OCI-LY3 (cell line): ENCODE results near the gene LSM4.

Source experiments
- H2AFZ ChIP-seq: fragments of 200-600, 300-600 bp; shearing (Covaris generic); 2 replicates; pipeline ENCODE4 v1.6.0; 2014; ENCODE audit warnings: antibody characterized with exemption, low read depth, low read length
- H3K27ac ChIP-seq: fragments of 200-600, 300-600 bp; sonication (generic); 2 replicates; pipeline ENCODE4 v1.5.1; 2014; ENCODE audit warnings: mild to moderate bottlenecking, low read length, moderate library complexity, mixed read lengths
- H3K27me3 ChIP-seq: fragments of 200-600, 300-600 bp; sonication (generic); 2 replicates; pipeline ENCODE4 v1.6.1; 2014; ENCODE audit warnings: low read depth, low read length, mixed read lengths
- H3K36me3 ChIP-seq: fragments of 200-600, 300-600 bp; sonication (generic); replicated peaks from 2 replicates; pipeline ENCODE3; 2014; ENCODE audit warnings: low read depth, low read length, mixed read lengths
- H3K4me1 ChIP-seq: fragments of 300-600, 200-600 bp; sonication (generic); 2 replicates; pipeline ENCODE4 v1.6.1; 2014; ENCODE audit warnings: low read length, mixed read lengths
- H3K4me2 ChIP-seq: fragments of 200-600, 300-600 bp; sonication (generic); 2 replicates; pipeline ENCODE4 v1.6.1; 2014; ENCODE audit warnings: low read length, mixed read lengths
- H3K4me3 ChIP-seq: fragments of 300-600, 200-600 bp; sonication (generic); 2 replicates; pipeline ENCODE4 v1.5.1; 2014; ENCODE audit warnings: antibody characterized with exemption, mild to moderate bottlenecking, low read length, moderate library complexity
- H3K79me2 ChIP-seq: fragments of 300-600, 200-600 bp; shearing (Covaris generic); 2 replicates; pipeline ENCODE4 v1.6.1; 2014; ENCODE audit warnings: mild to moderate bottlenecking, low read length, mixed read lengths
- H3K9ac ChIP-seq: fragments of 300-600, 200-600 bp; shearing (Covaris generic); 2 replicates; pipeline ENCODE4 v1.6.0; 2014; ENCODE audit warnings: mild to moderate bottlenecking, low read length, moderate library complexity
- H3K9me3 ChIP-seq: fragments of 200-600, 300-600 bp; shearing (Covaris generic); 2 replicates; pipeline ENCODE4 v1.6.1; 2014; ENCODE audit warnings: low read length, mixed read lengths; ENCODE audit not compliant: insufficient read depth
- H4K20me1 ChIP-seq: fragments of 200-600, 300-600 bp; sonication (generic); 2 replicates; pipeline ENCODE4 v1.6.1; 2016; ENCODE audit warnings: low read length, mixed read lengths; ENCODE audit not compliant: insufficient read depth
- EZH2phosphoT487 ChIP-seq: fragments of 200-600 bp; shearing (Covaris generic); IDR thresholded peaks from 2 replicates; pipeline ENCODE4 v1.6.1; 2018; ENCODE audit warnings: antibody characterized with exemption, mixed run types, low read depth
- TF ChIP-seq, protein P1 (sequence below): fragments of 200-600, 300-600 bp; sonication (generic); IDR thresholded peaks from 2 replicates; pipeline ENCODE4 v1.5.1; 2014; ENCODE audit warnings: antibody characterized with exemption, low read length, low read depth

The LSM4 gene

GRCh38 chr19:18264137-18264854, 58.6 kb downstream of the LSM4 start:
- no peaks in the 10 kb centered on the region for H3K79me2 ChIP-seq
- H4K20me1 ChIP-seq: no peaks in the 10 kb centered on the region
- H2AFZ ChIP-seq: no peak overlapping the region
- no peaks in the 10 kb centered on the region; the same call in 1 of the 2 replicates for H3K27me3 ChIP-seq
- TF ChIP-seq, protein P1, sequence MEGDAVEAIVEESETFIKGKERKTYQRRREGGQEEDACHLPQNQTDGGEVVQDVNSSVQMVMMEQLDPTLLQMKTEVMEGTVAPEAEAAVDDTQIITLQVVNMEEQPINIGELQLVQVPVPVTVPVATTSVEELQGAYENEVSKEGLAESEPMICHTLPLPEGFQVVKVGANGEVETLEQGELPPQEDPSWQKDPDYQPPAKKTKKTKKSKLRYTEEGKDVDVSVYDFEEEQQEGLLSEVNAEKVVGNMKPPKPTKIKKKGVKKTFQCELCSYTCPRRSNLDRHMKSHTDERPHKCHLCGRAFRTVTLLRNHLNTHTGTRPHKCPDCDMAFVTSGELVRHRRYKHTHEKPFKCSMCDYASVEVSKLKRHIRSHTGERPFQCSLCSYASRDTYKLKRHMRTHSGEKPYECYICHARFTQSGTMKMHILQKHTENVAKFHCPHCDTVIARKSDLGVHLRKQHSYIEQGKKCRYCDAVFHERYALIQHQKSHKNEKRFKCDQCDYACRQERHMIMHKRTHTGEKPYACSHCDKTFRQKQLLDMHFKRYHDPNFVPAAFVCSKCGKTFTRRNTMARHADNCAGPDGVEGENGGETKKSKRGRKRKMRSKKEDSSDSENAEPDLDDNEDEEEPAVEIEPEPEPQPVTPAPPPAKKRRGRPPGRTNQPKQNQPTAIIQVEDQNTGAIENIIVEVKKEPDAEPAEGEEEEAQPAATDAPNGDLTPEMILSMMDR: no peak
- TF ChIP-seq EZH2phosphoT487: no peak
- H3K4me2 ChIP-seq: no peak overlapping the region
- H3K4me3 ChIP-seq: no peak overlapping the region
- peaks cover 6% of the 10 kb centered on the region; the same call in 1 of the 2 replicates for H3K4me1 ChIP-seq
- H3K36me3 ChIP-seq: no peaks in the 10 kb centered on the region
- H3K27ac ChIP-seq: no peak overlapping the region
- no peak overlapping the region for H3K9ac ChIP-seq
- no peaks in the 10 kb centered on the region for H3K9me3 ChIP-seq

DNA sequence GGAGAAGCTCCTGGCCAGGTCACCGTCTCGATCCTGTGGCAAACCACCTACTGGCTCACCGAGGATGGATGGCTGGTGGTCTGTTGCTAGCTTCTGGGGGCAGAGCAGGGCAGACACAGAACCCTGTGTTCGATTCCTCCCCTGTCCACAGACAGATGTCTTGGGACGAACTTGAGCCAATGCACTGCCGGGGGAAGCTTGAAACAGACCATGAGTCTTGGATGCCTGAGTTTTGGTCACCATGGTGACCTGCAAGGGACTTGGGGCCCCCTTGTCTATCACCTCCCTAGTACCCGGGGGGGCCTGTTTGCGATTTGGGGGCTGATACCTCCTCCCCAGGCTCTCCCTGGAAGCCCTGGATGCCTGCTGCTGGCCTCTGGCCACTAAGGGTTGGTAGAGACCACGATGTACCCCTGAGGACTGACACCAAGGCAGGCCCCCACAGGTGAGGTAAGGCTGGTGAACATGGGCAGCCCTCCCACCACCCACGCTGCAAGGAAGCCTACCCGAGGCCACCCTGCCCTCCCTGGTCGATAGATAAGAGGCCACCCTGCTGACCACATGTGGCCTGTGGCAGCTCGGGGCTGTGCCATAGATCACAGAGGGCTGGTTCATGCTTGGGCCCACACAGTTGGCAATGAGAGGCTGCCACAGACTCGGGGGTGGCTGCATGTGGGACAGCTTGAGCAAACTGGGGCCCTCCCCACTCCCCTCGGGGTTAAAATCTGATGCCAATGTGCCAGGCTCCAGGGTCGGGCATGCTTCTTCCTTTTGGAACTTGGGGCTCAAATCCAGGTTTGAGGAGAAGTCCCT, 59.3 kb downstream of the LSM4 start:
- peaks cover 6% of the 10 kb centered on the region; the same call in 1 of the 2 replicates for H3K4me1 ChIP-seq
- no peak overlapping the region for H2AFZ ChIP-seq
- H3K9me3 ChIP-seq: no peaks in the 10 kb centered on the region
- no peak for TF ChIP-seq EZH2phosphoT487
- TF ChIP-seq, protein P1: no peak
- H3K4me2 ChIP-seq: no peak overlapping the region
- H3K27ac ChIP-seq: no peak overlapping the region
- no peaks in the 10 kb centered on the region; the same call in 1 of the 2 replicates for H3K27me3 ChIP-seq
- no peak overlapping the region for H3K4me3 ChIP-seq
- H3K9ac ChIP-seq: no peak overlapping the region
- H3K36me3 ChIP-seq: no peaks in the 10 kb centered on the region
- H3K79me2 ChIP-seq: no peaks in the 10 kb centered on the region
- H4K20me1 ChIP-seq: no peaks in the 10 kb centered on the region

DNA sequence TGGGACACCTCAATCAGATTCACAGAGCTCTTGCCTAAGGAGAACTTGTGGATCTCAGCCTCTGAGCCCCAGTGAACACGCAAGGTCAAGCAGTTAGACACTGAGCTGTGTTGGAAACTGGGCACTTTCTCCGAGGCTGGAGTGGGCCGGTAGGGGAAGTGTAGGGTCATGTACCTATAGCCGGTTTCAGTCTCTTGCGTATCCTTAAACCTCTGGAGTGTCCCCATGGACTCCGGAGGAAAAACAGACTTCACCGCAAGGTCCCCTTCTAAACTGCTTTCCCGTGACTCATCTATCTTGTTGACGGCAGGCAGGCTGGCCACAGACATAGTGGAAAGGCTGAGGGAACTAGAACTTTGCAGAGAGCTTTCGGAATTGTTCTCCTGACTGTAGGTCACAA, 60.0 kb downstream of the LSM4 start:
- no peaks in the 10 kb centered on the region for H3K36me3 ChIP-seq
- H3K9me3 ChIP-seq: no peaks in the 10 kb centered on the region
- no peak for TF ChIP-seq EZH2phosphoT487
- TF ChIP-seq, protein P1: no peak

DNA sequence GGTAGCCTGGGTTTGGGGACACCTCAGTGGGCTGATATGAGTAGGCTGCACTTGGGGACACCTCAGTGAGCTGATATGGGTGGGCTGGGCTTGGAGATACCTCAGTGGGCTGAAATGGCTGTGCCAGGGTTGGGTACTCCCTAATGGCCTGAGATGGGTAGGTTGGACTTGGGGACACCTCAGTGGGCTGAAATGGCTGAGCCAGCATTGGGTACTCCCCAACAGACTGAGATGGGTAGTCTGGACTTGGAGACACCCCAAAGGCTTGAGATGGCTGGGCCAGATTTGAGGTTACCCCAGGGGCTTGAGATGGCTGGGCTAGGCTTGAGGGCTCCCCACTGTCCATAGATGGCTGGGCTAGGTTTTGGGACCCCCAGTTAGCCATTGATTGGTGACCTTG, 60.7 kb downstream of the LSM4 start:
- peaks cover 6% of the 10 kb centered on the region; the same call in 1 of the 2 replicates for H3K4me1 ChIP-seq
- no peaks in the 10 kb centered on the region; the same call in 1 of the 2 replicates for H3K27me3 ChIP-seq
- H3K9ac ChIP-seq: no peak overlapping the region
- no peaks in the 10 kb centered on the region for H3K9me3 ChIP-seq
- H3K36me3 ChIP-seq: no peaks in the 10 kb centered on the region
- no peak for TF ChIP-seq EZH2phosphoT487
- TF ChIP-seq, protein P1: no peak
- no peak overlapping the region for H2AFZ ChIP-seq
- no peak overlapping the region for H3K4me2 ChIP-seq
- H3K79me2 ChIP-seq: no peaks in the 10 kb centered on the region
- no peaks in the 10 kb centered on the region for H4K20me1 ChIP-seq
- H3K4me3 ChIP-seq: no peak overlapping the region
- no peak overlapping the region for H3K27ac ChIP-seq

More for the DNA sequence above, 60.0 kb downstream of the LSM4 start:
- Histone ChIP-seq H3K4me3 (no peak overlapping the region), H3K9ac (no peak overlapping the region), H3K4me1 (peaks cover 6% of the 10 kb centered on the region; the same call in 1 of the 2 replicates), H3K4me2 (no peak overlapping the region), H3K27ac (no peak overlapping the region), H4K20me1 (no peaks in the 10 kb centered on the region), H2AFZ (no peak overlapping the region), H3K79me2 (no peaks in the 10 kb centered on the region), H3K27me3 (no peaks in the 10 kb centered on the region; the same call in 1 of the 2 replicates)
